ENCODE measurements around the gene ATP6V0C.

DNA sequence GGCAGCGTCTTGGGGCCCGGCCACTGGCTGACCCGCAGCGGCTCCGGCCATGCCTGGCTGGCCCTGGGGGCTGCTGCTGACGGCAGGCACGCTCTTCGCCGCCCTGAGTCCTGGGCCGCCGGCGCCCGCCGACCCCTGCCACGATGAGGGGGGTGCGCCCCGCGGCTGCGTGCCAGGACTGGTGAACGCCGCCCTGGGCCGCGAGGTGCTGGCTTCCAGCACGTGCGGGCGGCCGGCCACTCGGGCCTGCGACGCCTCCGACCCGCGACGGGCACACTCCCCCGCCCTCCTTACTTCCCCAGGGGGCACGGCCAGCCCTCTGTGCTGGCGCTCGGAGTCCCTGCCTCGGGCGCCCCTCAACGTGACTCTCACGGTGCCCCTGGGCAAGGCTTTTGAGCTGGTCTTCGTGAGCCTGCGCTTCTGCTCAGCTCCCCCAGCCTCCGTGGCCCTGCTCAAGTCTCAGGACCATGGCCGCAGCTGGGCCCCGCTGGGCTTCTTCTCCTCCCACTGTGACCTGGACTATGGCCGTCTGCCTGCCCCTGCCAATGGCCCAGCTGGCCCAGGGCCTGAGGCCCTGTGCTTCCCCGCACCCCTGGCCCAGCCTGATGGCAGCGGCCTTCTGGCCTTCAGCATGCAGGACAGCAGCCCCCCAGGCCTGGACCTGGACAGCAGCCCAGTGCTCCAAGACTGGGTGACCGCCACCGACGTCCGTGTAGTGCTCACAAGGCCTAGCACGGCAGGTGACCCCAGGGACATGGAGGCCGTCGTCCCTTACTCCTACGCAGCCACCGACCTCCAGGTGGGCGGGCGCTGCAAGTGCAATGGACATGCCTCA, 41.9 kb upstream of the ATP6V0C start:
- TF ChIP-seq, protein P1, sequence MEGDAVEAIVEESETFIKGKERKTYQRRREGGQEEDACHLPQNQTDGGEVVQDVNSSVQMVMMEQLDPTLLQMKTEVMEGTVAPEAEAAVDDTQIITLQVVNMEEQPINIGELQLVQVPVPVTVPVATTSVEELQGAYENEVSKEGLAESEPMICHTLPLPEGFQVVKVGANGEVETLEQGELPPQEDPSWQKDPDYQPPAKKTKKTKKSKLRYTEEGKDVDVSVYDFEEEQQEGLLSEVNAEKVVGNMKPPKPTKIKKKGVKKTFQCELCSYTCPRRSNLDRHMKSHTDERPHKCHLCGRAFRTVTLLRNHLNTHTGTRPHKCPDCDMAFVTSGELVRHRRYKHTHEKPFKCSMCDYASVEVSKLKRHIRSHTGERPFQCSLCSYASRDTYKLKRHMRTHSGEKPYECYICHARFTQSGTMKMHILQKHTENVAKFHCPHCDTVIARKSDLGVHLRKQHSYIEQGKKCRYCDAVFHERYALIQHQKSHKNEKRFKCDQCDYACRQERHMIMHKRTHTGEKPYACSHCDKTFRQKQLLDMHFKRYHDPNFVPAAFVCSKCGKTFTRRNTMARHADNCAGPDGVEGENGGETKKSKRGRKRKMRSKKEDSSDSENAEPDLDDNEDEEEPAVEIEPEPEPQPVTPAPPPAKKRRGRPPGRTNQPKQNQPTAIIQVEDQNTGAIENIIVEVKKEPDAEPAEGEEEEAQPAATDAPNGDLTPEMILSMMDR (conservative IDR thresholded peaks at IDR 0.05 in 1 of 2, IDR thresholded peaks at IDR 0.05 in 1 of 2; ENCODE audit: extremely low read depth in 1 of 2, insufficient read depth in 1 of 2, low read depth in 1 of 2, low read length in 2 of 2): no peak
- TF ChIP-seq EZH2 (IDR thresholded peaks at IDR 0.05; ENCODE audit: borderline replicate concordance, low read length): no peak
